K562 (cell line): ENCODE data around the gene SLC12A6.

Experiments used
- CCNT2 ChIP-seq: IDR thresholded peaks from 2 replicates; pipeline ENCODE4 v1.6.1; 2011; ENCODE audit warnings: borderline replicate concordance, low read depth, mild to moderate bottlenecking, moderate library complexity, mixed read lengths, low read length; ENCODE audit not compliant: insufficient read length; ENCODE audit errors: extremely low read depth
- E2F4 ChIP-seq: sonication (generic); formaldehyde crosslinking; IDR thresholded peaks from 2 replicates; pipeline ENCODE4 v1.8.0; 2022; ENCODE audit warnings: mild to moderate bottlenecking, low read depth, missing genetic modification reagents
- HNRNPL ChIP-seq: fragments of 200-400 bp; formaldehyde crosslinking; IDR thresholded peaks from 2 replicates; pipeline ENCODE4 v1.6.1; 2017; ENCODE audit warnings: low read depth, mild to moderate bottlenecking, low read length
- TSC22D4 ChIP-seq: fragments of 450-650 bp; IDR thresholded peaks from 2 replicates; pipeline ENCODE4 v1.6.1; 2016; ENCODE audit warnings: missing genetic modification characterization, missing biosample characterization, control low read depth
- ZNF274 ChIP-seq: IDR thresholded peaks from 2 replicates; pipeline ENCODE4 v1.6.1; 2011; ENCODE audit warnings: low read depth, mild to moderate bottlenecking, low read length, moderate library complexity, borderline replicate concordance
- TF ChIP-seq, protein P1 (sequence below), 3 experiments: IDR thresholded peaks in 2 of 3; conservative IDR thresholded peaks in 1 of 3; 2 replicates each; pipeline ENCODE4 v1.5.1; 2011 to 2012; ENCODE audit warnings: low read length in 3 of 3, mild to moderate bottlenecking in 3 of 3, control low read depth in 2 of 3, improper control_type of control experiment in 1 of 3, inconsistent platforms in 1 of 3, low read depth in 1 of 3, mixed read lengths in 1 of 3, moderate library complexity in 1 of 3; ENCODE audit not compliant: insufficient read depth in 2 of 3

DNA sequence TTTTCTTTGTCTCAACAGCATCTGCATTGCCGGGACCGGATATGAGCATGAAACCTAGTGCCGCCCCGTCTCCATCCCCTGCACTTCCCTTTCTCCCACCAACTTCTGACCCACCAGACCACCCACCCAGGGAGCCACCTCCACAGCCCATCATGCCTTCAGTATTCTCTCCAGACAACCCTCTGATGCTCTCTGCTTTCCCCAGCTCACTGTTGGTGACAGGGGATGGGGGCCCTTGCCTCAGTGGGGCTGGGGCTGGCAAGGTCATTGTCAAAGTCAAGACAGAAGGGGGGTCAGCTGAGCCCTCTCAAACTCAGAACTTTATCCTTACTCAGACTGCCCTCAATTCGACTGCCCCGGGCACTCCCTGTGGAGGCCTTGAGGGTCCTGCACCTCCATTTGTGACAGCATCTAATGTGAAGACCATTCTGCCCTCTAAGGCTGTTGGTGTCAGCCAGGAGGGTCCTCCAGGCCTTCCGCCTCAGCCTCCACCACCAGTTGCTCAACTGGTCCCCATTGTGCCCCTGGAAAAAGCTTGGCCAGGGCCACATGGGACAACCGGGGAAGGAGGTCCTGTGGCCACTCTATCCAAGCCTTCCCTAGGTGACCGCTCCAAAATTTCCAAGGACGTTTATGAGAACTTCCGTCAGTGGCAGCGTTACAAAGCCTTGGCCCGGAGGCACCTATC is 10.5 kb upstream of the SLC12A6 start:
- TF ChIP-seq HNRNPL, result no peak
- TF ChIP-seq TSC22D4 (tag), result no peak
- TF ChIP-seq E2F4, result no peak
- no peak for TF ChIP-seq ZNF274
- TF ChIP-seq, protein P1, sequence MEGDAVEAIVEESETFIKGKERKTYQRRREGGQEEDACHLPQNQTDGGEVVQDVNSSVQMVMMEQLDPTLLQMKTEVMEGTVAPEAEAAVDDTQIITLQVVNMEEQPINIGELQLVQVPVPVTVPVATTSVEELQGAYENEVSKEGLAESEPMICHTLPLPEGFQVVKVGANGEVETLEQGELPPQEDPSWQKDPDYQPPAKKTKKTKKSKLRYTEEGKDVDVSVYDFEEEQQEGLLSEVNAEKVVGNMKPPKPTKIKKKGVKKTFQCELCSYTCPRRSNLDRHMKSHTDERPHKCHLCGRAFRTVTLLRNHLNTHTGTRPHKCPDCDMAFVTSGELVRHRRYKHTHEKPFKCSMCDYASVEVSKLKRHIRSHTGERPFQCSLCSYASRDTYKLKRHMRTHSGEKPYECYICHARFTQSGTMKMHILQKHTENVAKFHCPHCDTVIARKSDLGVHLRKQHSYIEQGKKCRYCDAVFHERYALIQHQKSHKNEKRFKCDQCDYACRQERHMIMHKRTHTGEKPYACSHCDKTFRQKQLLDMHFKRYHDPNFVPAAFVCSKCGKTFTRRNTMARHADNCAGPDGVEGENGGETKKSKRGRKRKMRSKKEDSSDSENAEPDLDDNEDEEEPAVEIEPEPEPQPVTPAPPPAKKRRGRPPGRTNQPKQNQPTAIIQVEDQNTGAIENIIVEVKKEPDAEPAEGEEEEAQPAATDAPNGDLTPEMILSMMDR (IDR thresholded peaks at IDR 0.05 in 2 of 3, conservative IDR thresholded peaks at IDR 0.05 in 1 of 3; ENCODE audit: insufficient read depth in 2 of 3, low read depth in 1 of 3, low read length in 3 of 3), result no peak
- TF ChIP-seq CCNT2, result no peak
